ENCODE results near the gene ETV3. TPM values are rescaled to one million over a fixed set of nuclear protein-coding genes. Genes with fewer than 3 reads are reported as not detected.

Gene ETV3
- total RNA-seq, 2 donors from 2014 or later: 33.5 to 48.7 TPM

GRCh38 chr1:157087030-157087429 is 51.2 kb downstream of the ETV3 start:
- no peaks in the 10 kb centered on the region for H3K9me3 Mint-ChIP-seq
- H3K4me3 Mint-ChIP-seq: no peak overlapping the region
- H3K36me3 Mint-ChIP-seq (ENCODE audit: insufficient read depth in 2 of 2): no peaks in the 10 kb centered on the region
- H3K4me1 Mint-ChIP-seq (ENCODE audit: low read depth): no peaks in the 10 kb centered on the region
- H3K27ac Mint-ChIP-seq: no peak overlapping the region
- DNase-seq (no peak), ATAC-seq (replicated peaks in 1 of 2) (no peak)
- peaks cover 16% of the 10 kb centered on the region for H3K27me3 Mint-ChIP-seq (ENCODE audit: low read depth)

- H3K27me3 Mint-ChIP-seq (ENCODE audit: low read depth): peaks cover 17% of the 10 kb centered on the region
- no peak for DNase-seq
- no peaks in the 10 kb centered on the region for H3K9me3 Mint-ChIP-seq
- no peak overlapping the region for H3K27ac Mint-ChIP-seq
- no peaks in the 10 kb centered on the region for H3K36me3 Mint-ChIP-seq (ENCODE audit: insufficient read depth in 2 of 2)
- H3K4me1 Mint-ChIP-seq (ENCODE audit: low read depth): no peaks in the 10 kb centered on the region
- H3K4me3 Mint-ChIP-seq: no peak overlapping the region
- ATAC-seq (replicated peaks in 1 of 2): no peak
Measured at GRCh38 chr1:157086299-157086698, 51.9 kb downstream of the ETV3 start.

DNA sequence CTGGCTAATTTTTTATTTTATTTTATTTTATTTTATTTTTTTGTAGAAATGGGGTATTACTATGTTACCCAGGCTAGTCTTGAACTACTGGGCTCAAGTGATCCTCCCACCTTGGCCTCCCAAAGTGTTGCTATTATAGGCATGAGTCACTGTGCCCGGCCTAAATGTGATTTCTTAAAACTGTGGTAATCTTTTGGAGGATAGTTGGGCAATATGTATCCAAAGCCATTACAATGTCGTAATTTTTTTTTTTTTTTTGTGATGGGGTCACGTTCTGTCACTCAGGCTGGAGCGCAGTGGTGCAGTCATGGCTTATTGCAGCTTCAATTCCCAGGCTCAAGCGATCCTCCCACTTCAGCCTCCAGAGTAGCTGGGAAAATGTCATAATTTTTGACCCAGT is 52.8 kb downstream of the ETV3 start:
- H3K27ac Mint-ChIP-seq: no peak overlapping the region

DNA sequence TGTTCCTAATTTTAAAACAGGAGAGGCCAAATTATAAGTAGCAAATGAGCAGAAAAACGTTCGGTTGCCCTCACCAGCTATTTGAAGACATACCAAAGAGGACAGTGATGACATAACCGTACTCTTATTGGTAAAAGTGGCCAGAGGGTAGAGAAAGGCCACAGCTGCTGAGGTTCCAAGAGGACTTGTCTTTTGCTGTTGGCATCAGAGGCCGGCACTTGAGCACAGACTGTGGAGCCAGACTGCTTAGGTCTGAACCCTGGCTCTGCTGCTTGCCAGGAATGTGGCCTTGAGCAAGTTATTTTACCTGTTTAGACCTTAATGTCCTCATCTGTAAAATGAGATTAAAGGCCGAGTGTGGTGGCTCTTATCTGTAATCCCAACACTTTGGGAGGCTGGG is 53.5 kb downstream of the ETV3 start:
- DNase-seq (no peak), ATAC-seq (replicated peaks in 1 of 2) (no peak)
- Mint-ChIP-seq H3K27me3 (ENCODE audit: low read depth) (peaks cover 17% of the 10 kb centered on the region), H3K36me3 (ENCODE audit: insufficient read depth in 2 of 2) (no peaks in the 10 kb centered on the region), H3K4me3 (no peak overlapping the region), H3K27ac (no peak overlapping the region), H3K9me3 (no peaks in the 10 kb centered on the region), H3K4me1 (ENCODE audit: low read depth) (no peaks in the 10 kb centered on the region)

More for the DNA sequence above, 52.8 kb downstream of the ETV3 start:
- Mint-ChIP-seq H3K9me3 (no peaks in the 10 kb centered on the region), H3K36me3 (ENCODE audit: insufficient read depth in 2 of 2) (no peaks in the 10 kb centered on the region), H3K4me3 (no peak overlapping the region), H3K27me3 (ENCODE audit: low read depth) (peaks cover 17% of the 10 kb centered on the region), H3K4me1 (ENCODE audit: low read depth) (no peaks in the 10 kb centered on the region)
- no peak for ATAC-seq (replicated peaks in 1 of 2)
- DNase-seq: no peak

- no peak overlapping the region for H3K4me3 Mint-ChIP-seq
- no peak overlapping the region for H3K27ac Mint-ChIP-seq
Measured at GRCh38 chr1:157081707-157082106, 56.5 kb downstream of the ETV3 start.

DNA sequence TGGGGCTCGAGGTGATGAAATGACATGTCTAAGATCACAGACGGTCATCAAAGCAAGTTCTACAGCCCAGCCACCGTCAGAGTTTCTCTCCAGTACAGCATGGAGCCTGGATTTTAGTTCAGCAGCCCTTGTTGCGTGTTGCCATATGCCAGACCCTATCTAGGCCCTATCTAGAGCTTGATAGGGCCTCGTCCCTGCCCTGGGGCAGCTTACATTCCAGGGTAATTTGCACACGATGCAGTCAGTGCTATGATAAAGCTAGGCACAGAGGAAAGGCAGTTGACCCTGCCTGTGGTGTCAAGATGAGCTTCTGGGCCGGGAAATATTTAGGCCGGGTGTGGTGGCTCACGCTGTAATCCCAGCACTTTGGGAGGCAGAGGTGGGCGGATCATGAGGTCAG is 57.5 kb downstream of the ETV3 start:
- peaks cover 24% of the 10 kb centered on the region for H3K27me3 Mint-ChIP-seq (ENCODE audit: low read depth)
- DNase-seq (no peak), ATAC-seq (replicated peaks in 1 of 2) (no peak)
- H3K4me3 Mint-ChIP-seq: no peak overlapping the region
- no peaks in the 10 kb centered on the region for H3K36me3 Mint-ChIP-seq (ENCODE audit: insufficient read depth in 2 of 2)
- no peaks in the 10 kb centered on the region for H3K9me3 Mint-ChIP-seq
- no peak overlapping the region for H3K27ac Mint-ChIP-seq
- H3K4me1 Mint-ChIP-seq (ENCODE audit: low read depth): no peaks in the 10 kb centered on the region

More at GRCh38 chr1:157081707-157082106, 56.5 kb downstream of the ETV3 start:
- Mint-ChIP-seq H3K4me1 (ENCODE audit: low read depth) (no peaks in the 10 kb centered on the region), H3K36me3 (ENCODE audit: insufficient read depth in 2 of 2) (no peaks in the 10 kb centered on the region), H3K9me3 (no peaks in the 10 kb centered on the region), H3K27me3 (ENCODE audit: low read depth) (peaks cover 24% of the 10 kb centered on the region)
- no peak for DNase-seq
- ATAC-seq (replicated peaks in 1 of 2): no peak

GRCh38 chr1:157077394-157077793 is 60.8 kb downstream of the ETV3 start:
- ATAC-seq (replicated peaks in 1 of 2): no peak
- Mint-ChIP-seq H3K4me3 (no peak overlapping the region), H3K4me1 (ENCODE audit: low read depth) (peaks cover 8% of the 10 kb centered on the region), H3K36me3 (ENCODE audit: insufficient read depth in 2 of 2) (no peaks in the 10 kb centered on the region), H3K27ac (no peak overlapping the region), H3K9me3 (no peaks in the 10 kb centered on the region), H3K27me3 (ENCODE audit: low read depth) (peaks cover 32% of the 10 kb centered on the region)
- no peak for DNase-seq

DNA sequence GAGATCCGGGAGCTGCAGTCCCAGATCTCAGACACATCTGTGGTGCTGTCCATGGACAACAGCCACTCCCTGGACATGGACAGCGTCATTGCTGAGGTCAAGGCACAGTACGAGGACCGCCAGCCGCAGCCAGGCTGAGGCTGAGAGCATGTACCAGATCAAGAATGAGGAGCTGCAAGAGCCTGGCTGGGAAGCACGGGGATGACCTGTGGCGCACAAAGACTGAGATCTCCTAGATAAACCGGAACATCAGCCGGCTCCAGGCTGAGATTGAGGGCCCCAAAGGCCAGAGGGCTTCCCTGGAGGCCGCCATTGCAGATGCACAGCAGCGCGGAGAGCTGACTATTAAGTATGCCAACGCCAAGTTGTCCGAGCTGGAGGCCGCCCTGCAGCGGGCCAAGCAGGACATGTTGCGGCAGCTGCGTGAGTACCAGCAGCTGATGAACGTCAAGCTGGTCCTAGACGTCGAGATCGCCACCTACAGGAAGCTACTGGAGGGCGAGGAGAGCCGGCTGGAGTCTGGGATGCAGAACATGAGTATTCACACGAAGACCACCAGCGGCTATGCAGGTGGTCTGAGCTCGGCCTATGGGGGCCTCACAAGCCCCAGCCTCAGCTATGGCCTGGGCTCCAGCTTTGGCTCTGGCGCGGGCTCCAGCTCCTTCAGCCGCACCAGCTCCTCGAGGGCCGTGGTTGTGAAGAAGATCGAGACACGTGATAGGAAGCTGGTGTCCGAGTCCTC is 64.1 kb downstream of the ETV3 start:
- peaks cover 27% of the 10 kb centered on the region for H3K27me3 Mint-ChIP-seq (ENCODE audit: low read depth)
- DNase-seq: peak; percentile 54 to 62
- H3K9me3 Mint-ChIP-seq: no peaks in the 10 kb centered on the region
- H3K27ac Mint-ChIP-seq: no peak overlapping the region
- ATAC-seq (replicated peaks in 1 of 2): no peak
- no peaks in the 10 kb centered on the region for H3K36me3 Mint-ChIP-seq (ENCODE audit: insufficient read depth in 2 of 2)
- peak overlapping the region; percentile 18 to 60 for H3K4me3 Mint-ChIP-seq
- H3K4me1 Mint-ChIP-seq (ENCODE audit: low read depth): peaks cover 8% of the 10 kb centered on the region

Other genes starting within 250 kb of the ETV3 start
- under 1 TPM in 1 of 2 donors, not detected in 1; 0.07 TPM for gene PEAR1, start 244.7 kb downstream of the ETV3 start, total RNA-seq
- not detected for gene LRRC71, start 217.8 kb downstream of the ETV3 start, total RNA-seq
- gene ARHGEF11, start 92.7 kb downstream of the ETV3 start, total RNA-seq: 1 to 10 TPM; 4.0 to 5.2 TPM
- not detected for gene ETV3L, start 38.6 kb downstream of the ETV3 start, total RNA-seq